H1 (cell line): Measurements from ENCODE around the gene VAPB. TPM values are rescaled to one million over a fixed set of nuclear protein-coding genes. Genes with fewer than 3 reads are reported as not detected.

Experiments
- BCL11A ChIP-seq, 2 experiments: IDR thresholded peaks; one replicate each; pipeline ENCODE4 v1.6.1; 2011; ENCODE audit warnings: low read depth in 2 of 2, low read length in 2 of 2, mild to moderate bottlenecking in 2 of 2
- BRCA1 ChIP-seq: IDR thresholded peaks from 2 replicates; pipeline ENCODE4 v1.6.1; 2012; ENCODE audit warnings: low read depth, low read length, improper control_type of control experiment
- CBX5 ChIP-seq: fragments of 300-800, 300-1000 bp; sonication (generic); IDR thresholded peaks from 2 replicates; pipeline ENCODE4 v1.7.1; 2016; ENCODE audit warnings: antibody characterized with exemption, low read length, low read depth
- CHD2 ChIP-seq: IDR thresholded peaks from 2 replicates; pipeline ENCODE4 v1.6.1; 2012; ENCODE audit warnings: low read length, improper control_type of control experiment
- CREB1 ChIP-seq: IDR thresholded peaks from 2 replicates; pipeline ENCODE4 v1.6.1; 2012; ENCODE audit warnings: inconsistent platforms
- HDAC2 ChIP-seq, 2 experiments: fragments of 300-600 bp in 1 of 2; sonication (generic) in 1 of 2; IDR thresholded peaks; 2 replicates each; pipeline ENCODE4 v1.6.1; 2011 to 2012; ENCODE audit warnings: low read depth in 2 of 2, low read length in 2 of 2, mild to moderate bottlenecking in 2 of 2, moderate library complexity in 2 of 2, borderline replicate concordance in 1 of 2, inconsistent platforms in 1 of 2
- KDM4A ChIP-seq: IDR thresholded peaks from one replicate; pipeline ENCODE4 v1.7.1; 2012; ENCODE audit warnings: low read depth, mild to moderate bottlenecking, moderate library complexity, low read length, inconsistent platforms; ENCODE audit not compliant: severe bottlenecking
- POU5F1 ChIP-seq: IDR thresholded peaks from 2 replicates; pipeline ENCODE4 v1.6.1; 2011; ENCODE audit warnings: low read depth, mild to moderate bottlenecking, low read length, moderate library complexity
- TAF7 ChIP-seq: optimal IDR thresholded peaks from 2 replicates; pipeline ENCODE3; 2011; ENCODE audit warnings: low read depth, mild to moderate bottlenecking, inconsistent platforms, low read length, moderate library complexity, borderline replicate concordance
- polyA plus RNA-seq, 7 experiments: library from polyadenylated mRNA; depleted of rRNA in 3 of 7; stranded (reverse) in 5 of 7; unstranded in 2 of 7; fragments of >200 nt in 5 of 7; fragments of 200-250 nt in 2 of 7; gene quantifications; 1 replicate in 5 of 7; 2 replicates in 1 of 7; 4 replicates in 1 of 7; pipeline versions ENCODE4 v1.2.1 to v1.2.3, GENCODE V29; 2011 to 2013; ENCODE audit warnings: missing spikeins in 2 of 7, mixed read lengths in 2 of 7
- total RNA-seq: library from RNA; stranded (reverse); fragmentation: NEBNext Ultra II Directional; extraction: Animal tissue kit (Norgen Biotek cat#: 25700); gene quantifications from 2 replicates; pipeline ENCODE4 v1.2.1, GENCODE V29; 2021
- TF ChIP-seq, protein P1 (sequence below): fragments of 300-600 bp; sonication (generic); IDR thresholded peaks from 2 replicates; pipeline ENCODE4 v1.7.1; 2012; ENCODE audit warnings: low read length, moderate library complexity, mild to moderate bottlenecking, inconsistent platforms; ENCODE audit not compliant: insufficient replicate concordance

The VAPB gene
- total and polyA plus RNA-seq, 2 of the 8 experiments (the other 6 are each of a cell fraction or from before 2014, with no cell fraction given) = 24.4 to 62.8 TPM

DNA sequence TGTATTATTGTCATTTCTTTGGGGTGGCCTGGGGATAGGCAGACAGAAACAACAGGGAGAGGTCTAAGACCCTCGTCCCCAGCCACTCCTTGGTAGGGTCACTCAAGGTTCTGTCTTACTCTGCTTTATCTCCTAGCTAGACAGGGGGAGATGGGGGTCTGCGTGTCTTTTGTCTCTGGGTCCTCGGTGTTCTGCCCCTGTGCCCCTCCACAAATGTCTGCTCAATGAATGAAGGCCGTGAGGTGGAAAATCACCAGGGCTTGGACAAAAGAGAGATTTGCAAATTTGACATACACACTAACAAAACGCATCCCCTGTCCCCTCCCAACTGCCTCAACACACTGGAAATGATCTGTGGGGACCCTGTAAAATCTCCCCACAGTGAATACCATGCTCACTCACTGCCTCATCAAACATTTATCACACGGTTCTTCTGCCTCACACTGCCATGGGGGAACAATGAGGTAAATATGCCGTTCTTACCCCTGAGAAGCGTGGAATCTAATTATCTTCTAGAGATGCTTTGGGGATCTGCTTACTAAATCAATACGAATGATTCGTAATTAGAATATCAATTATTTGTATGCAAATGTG, 13.2 kb upstream of the VAPB start (continued):
- no peak for TF ChIP-seq TAF7
- TF ChIP-seq BRCA1 = no peak
- no peak for TF ChIP-seq CREB1
- TF ChIP-seq BCL11A (IDR thresholded peaks at IDR 0.05; ENCODE audit: low read depth in 2 of 2, low read length in 2 of 2) = no peak
- TF ChIP-seq KDM4A = no peak
- TF ChIP-seq CHD2 = no peak
- TF ChIP-seq, protein P1, sequence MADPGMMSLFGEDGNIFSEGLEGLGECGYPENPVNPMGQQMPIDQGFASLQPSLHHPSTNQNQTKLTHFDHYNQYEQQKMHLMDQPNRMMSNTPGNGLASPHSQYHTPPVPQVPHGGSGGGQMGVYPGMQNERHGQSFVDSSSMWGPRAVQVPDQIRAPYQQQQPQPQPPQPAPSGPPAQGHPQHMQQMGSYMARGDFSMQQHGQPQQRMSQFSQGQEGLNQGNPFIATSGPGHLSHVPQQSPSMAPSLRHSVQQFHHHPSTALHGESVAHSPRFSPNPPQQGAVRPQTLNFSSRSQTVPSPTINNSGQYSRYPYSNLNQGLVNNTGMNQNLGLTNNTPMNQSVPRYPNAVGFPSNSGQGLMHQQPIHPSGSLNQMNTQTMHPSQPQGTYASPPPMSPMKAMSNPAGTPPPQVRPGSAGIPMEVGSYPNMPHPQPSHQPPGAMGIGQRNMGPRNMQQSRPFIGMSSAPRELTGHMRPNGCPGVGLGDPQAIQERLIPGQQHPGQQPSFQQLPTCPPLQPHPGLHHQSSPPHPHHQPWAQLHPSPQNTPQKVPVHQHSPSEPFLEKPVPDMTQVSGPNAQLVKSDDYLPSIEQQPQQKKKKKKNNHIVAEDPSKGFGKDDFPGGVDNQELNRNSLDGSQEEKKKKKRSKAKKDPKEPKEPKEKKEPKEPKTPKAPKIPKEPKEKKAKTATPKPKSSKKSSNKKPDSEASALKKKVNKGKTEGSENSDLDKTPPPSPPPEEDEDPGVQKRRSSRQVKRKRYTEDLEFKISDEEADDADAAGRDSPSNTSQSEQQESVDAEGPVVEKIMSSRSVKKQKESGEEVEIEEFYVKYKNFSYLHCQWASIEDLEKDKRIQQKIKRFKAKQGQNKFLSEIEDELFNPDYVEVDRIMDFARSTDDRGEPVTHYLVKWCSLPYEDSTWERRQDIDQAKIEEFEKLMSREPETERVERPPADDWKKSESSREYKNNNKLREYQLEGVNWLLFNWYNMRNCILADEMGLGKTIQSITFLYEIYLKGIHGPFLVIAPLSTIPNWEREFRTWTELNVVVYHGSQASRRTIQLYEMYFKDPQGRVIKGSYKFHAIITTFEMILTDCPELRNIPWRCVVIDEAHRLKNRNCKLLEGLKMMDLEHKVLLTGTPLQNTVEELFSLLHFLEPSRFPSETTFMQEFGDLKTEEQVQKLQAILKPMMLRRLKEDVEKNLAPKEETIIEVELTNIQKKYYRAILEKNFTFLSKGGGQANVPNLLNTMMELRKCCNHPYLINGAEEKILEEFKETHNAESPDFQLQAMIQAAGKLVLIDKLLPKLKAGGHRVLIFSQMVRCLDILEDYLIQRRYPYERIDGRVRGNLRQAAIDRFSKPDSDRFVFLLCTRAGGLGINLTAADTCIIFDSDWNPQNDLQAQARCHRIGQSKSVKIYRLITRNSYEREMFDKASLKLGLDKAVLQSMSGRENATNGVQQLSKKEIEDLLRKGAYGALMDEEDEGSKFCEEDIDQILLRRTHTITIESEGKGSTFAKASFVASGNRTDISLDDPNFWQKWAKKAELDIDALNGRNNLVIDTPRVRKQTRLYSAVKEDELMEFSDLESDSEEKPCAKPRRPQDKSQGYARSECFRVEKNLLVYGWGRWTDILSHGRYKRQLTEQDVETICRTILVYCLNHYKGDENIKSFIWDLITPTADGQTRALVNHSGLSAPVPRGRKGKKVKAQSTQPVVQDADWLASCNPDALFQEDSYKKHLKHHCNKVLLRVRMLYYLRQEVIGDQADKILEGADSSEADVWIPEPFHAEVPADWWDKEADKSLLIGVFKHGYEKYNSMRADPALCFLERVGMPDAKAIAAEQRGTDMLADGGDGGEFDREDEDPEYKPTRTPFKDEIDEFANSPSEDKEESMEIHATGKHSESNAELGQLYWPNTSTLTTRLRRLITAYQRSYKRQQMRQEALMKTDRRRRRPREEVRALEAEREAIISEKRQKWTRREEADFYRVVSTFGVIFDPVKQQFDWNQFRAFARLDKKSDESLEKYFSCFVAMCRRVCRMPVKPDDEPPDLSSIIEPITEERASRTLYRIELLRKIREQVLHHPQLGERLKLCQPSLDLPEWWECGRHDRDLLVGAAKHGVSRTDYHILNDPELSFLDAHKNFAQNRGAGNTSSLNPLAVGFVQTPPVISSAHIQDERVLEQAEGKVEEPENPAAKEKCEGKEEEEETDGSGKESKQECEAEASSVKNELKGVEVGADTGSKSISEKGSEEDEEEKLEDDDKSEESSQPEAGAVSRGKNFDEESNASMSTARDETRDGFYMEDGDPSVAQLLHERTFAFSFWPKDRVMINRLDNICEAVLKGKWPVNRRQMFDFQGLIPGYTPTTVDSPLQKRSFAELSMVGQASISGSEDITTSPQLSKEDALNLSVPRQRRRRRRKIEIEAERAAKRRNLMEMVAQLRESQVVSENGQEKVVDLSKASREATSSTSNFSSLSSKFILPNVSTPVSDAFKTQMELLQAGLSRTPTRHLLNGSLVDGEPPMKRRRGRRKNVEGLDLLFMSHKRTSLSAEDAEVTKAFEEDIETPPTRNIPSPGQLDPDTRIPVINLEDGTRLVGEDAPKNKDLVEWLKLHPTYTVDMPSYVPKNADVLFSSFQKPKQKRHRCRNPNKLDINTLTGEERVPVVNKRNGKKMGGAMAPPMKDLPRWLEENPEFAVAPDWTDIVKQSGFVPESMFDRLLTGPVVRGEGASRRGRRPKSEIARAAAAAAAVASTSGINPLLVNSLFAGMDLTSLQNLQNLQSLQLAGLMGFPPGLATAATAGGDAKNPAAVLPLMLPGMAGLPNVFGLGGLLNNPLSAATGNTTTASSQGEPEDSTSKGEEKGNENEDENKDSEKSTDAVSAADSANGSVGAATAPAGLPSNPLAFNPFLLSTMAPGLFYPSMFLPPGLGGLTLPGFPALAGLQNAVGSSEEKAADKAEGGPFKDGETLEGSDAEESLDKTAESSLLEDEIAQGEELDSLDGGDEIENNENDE = no peak
- no peak for TF ChIP-seq POU5F1
- TF ChIP-seq HDAC2 (IDR thresholded peaks at IDR 0.05; ENCODE audit: borderline replicate concordance in 1 of 2, low read depth in 2 of 2, low read length in 2 of 2) = no peak
- no peak for TF ChIP-seq CBX5
